Neural crest cell (in vitro differentiated cells): ENCODE results near the gene CERS5. TPM values are rescaled to one million over a fixed set of nuclear protein-coding genes. Genes with fewer than 3 reads are reported as not detected.

Experiments used
- DNase-seq: peaks from one replicate; pipeline ENCODE4 v3.0.0; 2021; ENCODE audit warnings: low read depth, mixed read lengths, low spot score
- H3K27ac Mint-ChIP-seq: one replicate; pipeline ENCODE4 v1.8.0; 2021; ENCODE audit warnings: mild to moderate bottlenecking, mixed read lengths; ENCODE audit not compliant: unreplicated experiment
- H3K27me3 Mint-ChIP-seq: 2 replicates; pipeline ENCODE4 v1.8.0; 2021; ENCODE audit warnings: low read depth, mild to moderate bottlenecking, mixed read lengths
- H3K36me3 Mint-ChIP-seq: 2 replicates; pipeline ENCODE4 v1.8.0; 2021; ENCODE audit warnings: low read depth, mild to moderate bottlenecking, mixed read lengths
- H3K4me1 Mint-ChIP-seq: 2 replicates; pipeline ENCODE4 v1.8.0; 2021; ENCODE audit warnings: mixed read lengths
- H3K4me3 Mint-ChIP-seq: one replicate; pipeline ENCODE4 v1.8.0; 2021; ENCODE audit warnings: mild to moderate bottlenecking, mixed read lengths
- H3K9me3 Mint-ChIP-seq: 2 replicates; pipeline ENCODE4 v1.8.0; 2021; ENCODE audit warnings: mixed read lengths
- total RNA-seq: library from RNA; stranded (reverse); gene quantifications from 2 replicates; pipeline ENCODE4 v1.2.1, GENCODE V29; 2021
- TF ChIP-seq, protein P1 (sequence below): fragments of 200-600 bp; sonication (generic); conservative IDR thresholded peaks from 2 replicates; pipeline ENCODE4 v1.5.0; 2021; ENCODE audit warnings: antibody characterized with exemption, mild to moderate bottlenecking

The CERS5 gene
- total RNA-seq, 1 donor from 2014 or later = 61.7 TPM

DNA sequence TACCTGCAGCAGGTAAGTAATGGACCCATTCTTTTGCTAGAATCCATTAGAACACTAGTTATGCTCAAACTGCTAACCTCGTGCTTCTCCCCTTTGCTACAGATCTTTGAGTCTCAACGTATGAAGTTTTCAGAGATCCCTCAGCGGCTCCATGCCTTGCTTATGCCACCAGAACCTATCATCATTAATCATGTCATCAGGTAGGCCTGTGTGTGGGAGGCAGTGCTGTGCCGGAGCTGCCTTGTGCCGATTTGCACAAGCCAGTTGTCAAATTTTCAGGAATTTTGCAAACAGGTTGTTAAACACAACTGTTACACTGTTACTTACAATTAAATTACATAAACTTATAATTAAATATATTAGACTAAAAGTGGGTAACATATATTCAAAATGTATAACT lies 76.8 kb downstream of the CERS5 start:
- Mint-ChIP-seq H3K27me3 (no peaks in the 10 kb centered on the region), H3K9me3 (no peaks in the 10 kb centered on the region), H3K36me3 (peaks cover 10% of the 10 kb centered on the region), H3K27ac (no peak overlapping the region), H3K4me1 (peaks cover 28% of the 10 kb centered on the region), H3K4me3 (no peak overlapping the region)
- DNase-seq = no peak
- TF ChIP-seq, protein P1, sequence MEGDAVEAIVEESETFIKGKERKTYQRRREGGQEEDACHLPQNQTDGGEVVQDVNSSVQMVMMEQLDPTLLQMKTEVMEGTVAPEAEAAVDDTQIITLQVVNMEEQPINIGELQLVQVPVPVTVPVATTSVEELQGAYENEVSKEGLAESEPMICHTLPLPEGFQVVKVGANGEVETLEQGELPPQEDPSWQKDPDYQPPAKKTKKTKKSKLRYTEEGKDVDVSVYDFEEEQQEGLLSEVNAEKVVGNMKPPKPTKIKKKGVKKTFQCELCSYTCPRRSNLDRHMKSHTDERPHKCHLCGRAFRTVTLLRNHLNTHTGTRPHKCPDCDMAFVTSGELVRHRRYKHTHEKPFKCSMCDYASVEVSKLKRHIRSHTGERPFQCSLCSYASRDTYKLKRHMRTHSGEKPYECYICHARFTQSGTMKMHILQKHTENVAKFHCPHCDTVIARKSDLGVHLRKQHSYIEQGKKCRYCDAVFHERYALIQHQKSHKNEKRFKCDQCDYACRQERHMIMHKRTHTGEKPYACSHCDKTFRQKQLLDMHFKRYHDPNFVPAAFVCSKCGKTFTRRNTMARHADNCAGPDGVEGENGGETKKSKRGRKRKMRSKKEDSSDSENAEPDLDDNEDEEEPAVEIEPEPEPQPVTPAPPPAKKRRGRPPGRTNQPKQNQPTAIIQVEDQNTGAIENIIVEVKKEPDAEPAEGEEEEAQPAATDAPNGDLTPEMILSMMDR = no peak

DNA sequence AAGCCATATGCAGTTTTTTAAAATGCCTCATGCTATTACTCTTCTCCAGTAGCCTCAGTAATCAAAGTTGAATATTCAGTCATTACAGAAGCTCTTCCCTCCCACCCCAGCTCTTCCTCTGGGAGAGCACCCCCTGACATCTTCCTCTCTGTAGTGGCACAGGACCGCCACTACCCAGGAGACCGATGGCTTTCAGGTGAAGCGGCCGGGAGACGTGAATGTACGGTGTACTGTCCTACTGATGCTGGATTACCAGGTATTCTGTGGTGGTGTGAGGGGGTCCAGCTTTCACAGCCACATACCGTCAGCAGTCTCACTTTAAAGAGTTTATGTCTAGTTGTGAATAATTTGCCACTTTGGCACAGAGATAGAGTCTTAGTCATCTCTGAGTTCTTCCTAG lies 77.4 kb downstream of the CERS5 start:
- Mint-ChIP-seq H3K27me3 (no peaks in the 10 kb centered on the region), H3K9me3 (no peaks in the 10 kb centered on the region), H3K4me3 (no peak overlapping the region), H3K36me3 (peaks cover 10% of the 10 kb centered on the region), H3K4me1 (peaks cover 32% of the 10 kb centered on the region), H3K27ac (no peak overlapping the region)
- TF ChIP-seq, protein P1 = no peak
- DNase-seq = no peak

DNA sequence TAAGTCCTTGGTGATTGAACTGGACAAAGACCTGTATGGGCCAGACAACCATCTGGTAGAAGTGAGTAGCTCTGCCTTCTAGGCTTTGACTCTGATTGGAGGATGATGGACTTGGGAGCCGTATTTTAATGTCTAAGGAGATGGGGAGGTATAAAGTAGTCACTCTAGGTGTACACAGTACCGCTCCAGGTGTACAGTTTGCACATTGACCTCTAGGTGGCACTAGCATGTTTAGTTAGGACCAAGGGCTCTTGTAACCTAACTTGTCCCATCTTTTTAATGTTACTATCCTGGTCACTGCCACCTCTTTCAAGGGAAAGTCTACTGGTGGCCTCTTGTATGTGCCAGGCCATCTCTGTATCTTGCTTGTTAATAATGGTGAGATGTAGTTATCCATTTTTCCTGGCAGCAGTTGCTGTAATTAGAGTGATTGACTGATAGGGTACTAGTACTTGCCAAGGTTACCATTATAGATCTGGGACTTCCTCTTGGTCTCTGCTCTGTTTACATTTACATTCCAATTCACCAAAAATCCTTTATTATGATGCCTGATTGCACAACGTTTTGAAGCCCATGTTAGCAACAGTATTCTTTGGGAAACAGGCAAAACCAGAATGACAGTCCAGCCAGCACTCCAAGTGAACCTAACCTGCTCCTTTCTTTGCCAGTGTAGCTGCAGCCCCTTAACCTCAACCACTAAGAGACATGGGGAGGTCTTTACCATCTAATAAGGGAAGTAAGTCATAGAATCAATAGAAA lies 78.4 kb downstream of the CERS5 start:
- Mint-ChIP-seq H3K36me3 (peaks cover 10% of the 10 kb centered on the region), H3K27me3 (no peaks in the 10 kb centered on the region), H3K4me3 (peak overlapping the region; percentile 97)

DNA sequence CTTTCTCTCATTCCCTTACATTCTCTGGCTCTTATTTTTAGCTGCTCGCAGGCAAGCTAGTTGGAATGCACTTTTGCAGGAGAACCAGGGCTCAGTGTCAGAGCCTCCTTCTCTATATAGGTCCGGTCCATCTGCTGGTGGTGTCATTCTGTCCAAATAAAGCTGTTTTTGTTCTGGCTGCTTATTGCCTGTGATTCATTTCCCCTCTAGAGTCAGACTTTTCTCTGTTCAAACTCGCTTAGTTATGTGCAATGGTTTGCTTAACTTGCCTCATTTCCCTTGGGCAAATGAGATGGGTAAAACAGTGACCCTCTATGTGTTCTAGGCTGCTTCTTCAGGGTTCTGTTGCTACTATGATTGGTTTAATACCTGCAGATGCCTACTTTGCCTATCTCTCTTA lies 79.2 kb downstream of the CERS5 start:
- TF ChIP-seq, protein P1 = no peak
- DNase-seq = no peak
- Mint-ChIP-seq H3K4me3 (peak overlapping the region; percentile 97), H3K27me3 (no peaks in the 10 kb centered on the region), H3K36me3 (peaks cover 10% of the 10 kb centered on the region), H3K4me1 (peaks cover 40% of the 10 kb centered on the region), H3K9me3 (no peaks in the 10 kb centered on the region), H3K27ac (no peak overlapping the region)

More for the DNA sequence above, 78.4 kb downstream of the CERS5 start:
- DNase-seq = peak; percentile 25
- Mint-ChIP-seq H3K27ac (no peak overlapping the region), H3K4me1 (peaks cover 35% of the 10 kb centered on the region), H3K9me3 (no peaks in the 10 kb centered on the region)
- TF ChIP-seq, protein P1 = peak; percentile 83

DNA sequence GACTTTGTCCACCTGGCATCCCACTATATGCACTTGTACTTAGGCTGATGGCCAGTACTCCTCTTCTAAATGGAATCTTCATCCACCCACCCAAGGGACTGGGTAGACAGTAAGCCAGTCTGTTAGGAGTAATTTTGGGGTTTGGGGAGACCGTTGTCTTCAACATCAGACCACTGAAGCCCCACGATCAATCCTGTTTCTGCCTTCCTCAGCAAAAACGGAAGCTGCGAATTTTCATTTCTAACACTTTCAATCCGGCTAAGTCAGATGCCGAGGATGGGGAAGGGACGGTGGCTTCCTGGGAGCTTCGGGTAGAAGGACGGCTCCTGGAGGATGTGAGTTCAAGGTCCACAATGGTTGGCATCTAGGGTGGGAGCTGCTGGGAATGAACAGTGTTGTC lies 80.0 kb downstream of the CERS5 start:
- H3K27me3 Mint-ChIP-seq = no peaks in the 10 kb centered on the region
- H3K27ac Mint-ChIP-seq = no peak overlapping the region
- TF ChIP-seq, protein P1 = no peak
- H3K9me3 Mint-ChIP-seq = no peaks in the 10 kb centered on the region
- H3K36me3 Mint-ChIP-seq = peaks cover 10% of the 10 kb centered on the region
- peaks cover 40% of the 10 kb centered on the region for H3K4me1 Mint-ChIP-seq
- peak overlapping the region; percentile 97 for H3K4me3 Mint-ChIP-seq
- DNase-seq = no peak
